SU-DHL-6 (cell line): ENCODE results near the gene CD200R1L.
"Not testable (repeated sequence)": the region's sequence is repeated elsewhere in the genome, so short reads cannot be mapped to it uniquely, and the experiment has no call there.

ENCODE experiments used
- H2AFZ ChIP-seq: fragments of 200-600 bp; sonication (generic); 2 replicates; pipeline ENCODE4 v1.6.1; 2014; ENCODE audit warnings: low read depth, mild to moderate bottlenecking, moderate library complexity, mixed read lengths, antibody characterized with exemption, low read length; ENCODE audit not compliant: severe bottlenecking
- H3F3A ChIP-seq: fragments of 200-600 bp; shearing (Covaris generic); 2 replicates; pipeline ENCODE4 v1.6.0; 2016; ENCODE audit warnings: antibody characterized with exemption, mild to moderate bottlenecking; ENCODE audit not compliant: insufficient read depth
- H3K27ac ChIP-seq: fragments of 200-600 bp; sonication (generic); 2 replicates; pipeline ENCODE4 v1.5.1; 2016; ENCODE audit warnings: low read depth, mild to moderate bottlenecking, low read length, moderate library complexity, mixed read lengths
- H3K27me3 ChIP-seq: fragments of 200-600 bp; sonication (generic), shearing (Covaris generic); 2 replicates; pipeline ENCODE4 v1.6.0; 2014; ENCODE audit warnings: mild to moderate bottlenecking, low read length
- H3K36me3 ChIP-seq: fragments of 200-600 bp; sonication (generic); 2 replicates; pipeline ENCODE4 v1.6.1; 2014; ENCODE audit warnings: mild to moderate bottlenecking, low read length, mixed read lengths
- H3K4me2 ChIP-seq: fragments of 300-600, 200-600 bp; shearing (Covaris generic), sonication (generic); 2 replicates; pipeline ENCODE4 v1.6.0; 2014; ENCODE audit warnings: low read length, low read depth, mild to moderate bottlenecking; ENCODE audit not compliant: poor library complexity, severe bottlenecking
- H3K4me3 ChIP-seq: fragments of 200-600 bp; sonication (generic); 2 replicates; pipeline ENCODE4 v1.5.1; 2014; ENCODE audit warnings: antibody characterized with exemption, low read length, mild to moderate bottlenecking, mixed read lengths; ENCODE audit not compliant: insufficient read depth, poor library complexity, severe bottlenecking
- H3K79me2 ChIP-seq: fragments of 200-600 bp; sonication (generic); 2 replicates; pipeline ENCODE4 v1.6.1; 2014; ENCODE audit warnings: mild to moderate bottlenecking, low read length, moderate library complexity; ENCODE audit not compliant: insufficient read depth
- H3K9ac ChIP-seq: fragments of 200-600 bp; sonication (generic); 2 replicates; pipeline ENCODE4 v1.7.0; 2014; ENCODE audit warnings: mild to moderate bottlenecking, low read length
- H3K9me2 ChIP-seq: fragments of 200-600 bp; sonication (generic); replicated peaks from 2 replicates; pipeline ENCODE4 v1.6.1; 2014; ENCODE audit warnings: low read length; ENCODE audit not compliant: insufficient read depth
- H3K9me3 ChIP-seq: fragments of 200-600 bp; sonication (generic); 2 replicates; pipeline ENCODE4 v1.6.1; 2014; ENCODE audit warnings: low read length, mixed read lengths; ENCODE audit not compliant: insufficient read depth
- H4K20me1 ChIP-seq: fragments of 200-600 bp; sonication (generic); 2 replicates; pipeline ENCODE4 v1.6.1; 2014; ENCODE audit warnings: low read depth, mild to moderate bottlenecking, antibody characterized with exemption, low read length, moderate library complexity, mixed read lengths
- EZH2phosphoT487 ChIP-seq: fragments of 200-600 bp; sonication (generic), shearing (Covaris generic); conservative IDR thresholded peaks from 2 replicates; pipeline ENCODE4 v1.6.1; 2018; ENCODE audit warnings: mild to moderate bottlenecking, antibody characterized with exemption, low read length, moderate library complexity, mixed read lengths
- TF ChIP-seq, protein P1 (sequence below): fragments of 200-600 bp; sonication (generic); IDR thresholded peaks from one replicate; pipeline ENCODE4 v1.5.1; 2017; ENCODE audit warnings: antibody characterized with exemption, mild to moderate bottlenecking, low read length, moderate library complexity; ENCODE audit not compliant: insufficient read depth, poor library complexity, severe bottlenecking

The CD200R1L gene

DNA sequence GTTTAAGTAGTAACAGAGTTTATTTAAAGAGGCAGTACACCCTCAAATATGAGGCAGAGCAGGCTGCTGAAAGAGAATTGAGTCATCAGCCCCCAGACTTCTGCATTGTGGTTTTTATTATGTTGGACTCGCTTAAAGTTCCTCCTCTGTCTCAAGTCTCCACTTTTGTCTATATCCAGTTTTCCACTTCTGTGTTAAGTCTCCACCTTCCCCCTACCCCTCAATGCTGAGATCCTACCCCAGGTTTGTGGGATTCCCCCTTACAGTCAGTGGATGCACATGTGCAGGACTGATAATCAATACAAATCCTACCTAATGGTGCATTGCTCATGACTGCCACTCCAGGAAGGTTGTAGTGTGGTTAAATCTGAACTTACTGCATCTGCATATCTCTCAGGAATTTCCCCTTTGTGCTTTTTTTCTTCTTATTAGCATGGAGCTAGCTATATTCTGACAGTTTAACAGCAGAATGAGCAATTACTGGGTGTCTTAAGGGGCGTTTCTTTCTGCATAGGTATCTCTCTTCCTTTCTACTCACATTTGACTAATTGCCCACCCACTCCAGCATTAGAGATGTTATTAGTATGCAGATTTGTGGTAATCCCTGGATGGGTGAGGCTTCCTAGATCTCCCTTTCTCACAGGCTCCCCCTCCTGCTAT, 11.9 kb upstream of the CD200R1L start:
- H4K20me1 ChIP-seq, result no peaks in the 10 kb centered on the region
- no peaks in the 10 kb centered on the region for H3K9me2 ChIP-seq
- H3K9me3 ChIP-seq, result no peaks in the 10 kb centered on the region
- H3K4me2 ChIP-seq, result peak overlapping the region; percentile 55
- TF ChIP-seq, protein P1, sequence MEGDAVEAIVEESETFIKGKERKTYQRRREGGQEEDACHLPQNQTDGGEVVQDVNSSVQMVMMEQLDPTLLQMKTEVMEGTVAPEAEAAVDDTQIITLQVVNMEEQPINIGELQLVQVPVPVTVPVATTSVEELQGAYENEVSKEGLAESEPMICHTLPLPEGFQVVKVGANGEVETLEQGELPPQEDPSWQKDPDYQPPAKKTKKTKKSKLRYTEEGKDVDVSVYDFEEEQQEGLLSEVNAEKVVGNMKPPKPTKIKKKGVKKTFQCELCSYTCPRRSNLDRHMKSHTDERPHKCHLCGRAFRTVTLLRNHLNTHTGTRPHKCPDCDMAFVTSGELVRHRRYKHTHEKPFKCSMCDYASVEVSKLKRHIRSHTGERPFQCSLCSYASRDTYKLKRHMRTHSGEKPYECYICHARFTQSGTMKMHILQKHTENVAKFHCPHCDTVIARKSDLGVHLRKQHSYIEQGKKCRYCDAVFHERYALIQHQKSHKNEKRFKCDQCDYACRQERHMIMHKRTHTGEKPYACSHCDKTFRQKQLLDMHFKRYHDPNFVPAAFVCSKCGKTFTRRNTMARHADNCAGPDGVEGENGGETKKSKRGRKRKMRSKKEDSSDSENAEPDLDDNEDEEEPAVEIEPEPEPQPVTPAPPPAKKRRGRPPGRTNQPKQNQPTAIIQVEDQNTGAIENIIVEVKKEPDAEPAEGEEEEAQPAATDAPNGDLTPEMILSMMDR, result no peak
- TF ChIP-seq EZH2phosphoT487, result no peak
- peak overlapping the region; percentile 14 for H3K4me3 ChIP-seq
- H3F3A ChIP-seq, result peaks cover 27% of the 10 kb centered on the region
- no peaks in the 10 kb centered on the region for H3K36me3 ChIP-seq
- no peaks in the 10 kb centered on the region for H3K79me2 ChIP-seq
- H3K9ac ChIP-seq, result peak overlapping the region; percentile 26
- no peaks in the 10 kb centered on the region for H3K27me3 ChIP-seq
- peak overlapping the region; percentile 75 for H2AFZ ChIP-seq
- peak overlapping the region; percentile 75 for H3K27ac ChIP-seq

DNA sequence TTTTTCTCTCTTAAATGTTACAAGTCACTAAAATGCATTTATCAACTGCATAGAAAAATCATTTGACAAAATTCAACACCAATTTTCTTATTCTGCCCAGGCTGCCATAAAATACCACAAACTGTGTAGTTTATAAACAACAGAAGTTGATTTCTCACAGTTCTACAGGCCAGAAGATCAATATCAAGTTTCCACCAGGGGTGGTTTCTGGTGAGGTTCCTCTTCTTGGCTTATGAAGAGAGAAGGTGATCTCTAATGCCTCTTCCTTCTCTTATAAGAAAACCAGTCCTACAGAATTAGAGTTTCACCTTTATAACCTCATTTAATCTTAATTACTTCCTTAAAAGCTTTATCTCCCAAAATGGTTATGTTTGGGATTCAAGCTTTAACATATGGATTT, 10.9 kb upstream of the CD200R1L start:
- no peaks in the 10 kb centered on the region for H3K9me2 ChIP-seq
- peak overlapping the region; percentile 75 for H2AFZ ChIP-seq
- TF ChIP-seq EZH2phosphoT487, result no peak
- H3K27me3 ChIP-seq, result no peaks in the 10 kb centered on the region
- H3K9me3 ChIP-seq, result no peaks in the 10 kb centered on the region
- no peaks in the 10 kb centered on the region for H4K20me1 ChIP-seq
- no peak overlapping the region for H3K4me3 ChIP-seq
- H3K36me3 ChIP-seq, result no peaks in the 10 kb centered on the region
- no peaks in the 10 kb centered on the region for H3K79me2 ChIP-seq
- peak overlapping the region; percentile 75 for H3K27ac ChIP-seq
- peak overlapping the region; percentile 55 for H3K4me2 ChIP-seq
- peaks cover 27% of the 10 kb centered on the region for H3F3A ChIP-seq
- peak overlapping the region; percentile 26 for H3K9ac ChIP-seq

- Histone ChIP-seq H3K4me3 (peak overlapping the region; percentile 10), H4K20me1 (no peaks in the 10 kb centered on the region), H2AFZ (no peak overlapping the region), H3K9ac (peak overlapping the region; percentile 22), H3K79me2 (no peaks in the 10 kb centered on the region), H3K27ac (peak overlapping the region; percentile 75), H3K9me2 (no peaks in the 10 kb centered on the region), H3K4me2 (peak overlapping the region; percentile 55), H3K36me3 (no peaks in the 10 kb centered on the region), H3K9me3 (peaks cover 5% of the 10 kb centered on the region; the same call in 1 of the 2 replicates), H3K27me3 (no peaks in the 10 kb centered on the region), H3F3A (peaks cover 27% of the 10 kb centered on the region)
- TF ChIP-seq EZH2phosphoT487, result no peak
- TF ChIP-seq, protein P1, result no peak
Measured at GRCh38 chr3:112856537-112856936, 9.9 kb upstream of the CD200R1L start.

DNA sequence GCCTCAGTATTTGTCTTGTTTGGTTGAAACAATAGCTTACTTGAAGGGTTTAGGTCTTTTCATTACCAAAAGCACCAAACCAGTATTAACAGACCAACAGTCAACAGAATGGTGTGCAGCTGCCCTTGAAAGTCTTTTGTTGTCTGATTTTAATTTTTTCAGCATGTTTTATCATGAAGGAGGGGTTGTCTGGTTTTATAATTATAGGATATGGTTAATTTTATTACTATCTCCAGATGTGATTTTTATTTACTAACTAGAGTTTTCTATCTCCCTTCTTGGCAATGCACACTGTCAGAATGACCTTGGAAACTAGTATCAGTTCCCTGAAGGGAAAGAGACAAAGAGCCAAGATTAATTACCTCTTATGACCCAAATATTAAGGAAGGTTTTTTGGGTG, 9.2 kb upstream of the CD200R1L start:
- Histone ChIP-seq H3K4me2 (no peak overlapping the region), H3K27me3 (no peaks in the 10 kb centered on the region), H2AFZ (no peak overlapping the region), H3K27ac (peak overlapping the region; percentile 75), H3K9me3 (peaks cover 11% of the 10 kb centered on the region; the same call in 1 of the 2 replicates), H3K36me3 (no peaks in the 10 kb centered on the region), H3K9me2 (no peaks in the 10 kb centered on the region), H4K20me1 (no peaks in the 10 kb centered on the region), H3K79me2 (no peaks in the 10 kb centered on the region), H3K4me3 (no peak overlapping the region), H3K9ac (no peak overlapping the region), H3F3A (peaks cover 27% of the 10 kb centered on the region)
- TF ChIP-seq, protein P1, result no peak
- TF ChIP-seq EZH2phosphoT487, result no peak

DNA sequence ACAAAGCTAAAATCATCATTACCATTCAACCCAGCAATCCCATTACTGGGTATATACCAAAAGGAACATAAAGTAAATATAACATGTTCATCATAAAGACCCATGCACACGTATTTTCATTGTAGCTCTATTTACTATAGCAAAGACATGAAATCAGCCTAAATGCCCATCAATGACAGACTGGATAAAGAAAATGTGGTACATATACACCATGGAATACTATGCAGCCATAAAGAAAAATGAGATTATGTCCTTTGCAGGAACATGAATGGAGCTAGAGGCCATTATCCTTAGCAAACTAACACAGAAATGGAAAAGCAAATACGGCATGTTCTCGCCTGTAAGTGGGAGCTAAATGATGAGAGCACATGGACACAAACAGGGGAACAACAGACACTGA, 8.4 kb upstream of the CD200R1L start:
- H3F3A ChIP-seq, result peaks cover 27% of the 10 kb centered on the region
- peaks cover 17% of the 10 kb centered on the region; the same call in 1 of the 2 replicates for H3K9me3 ChIP-seq
- not testable (repeated sequence) for H2AFZ ChIP-seq, H3K9ac ChIP-seq, H3K27me3 ChIP-seq, H3K79me2 ChIP-seq, H3K36me3 ChIP-seq, H4K20me1 ChIP-seq, H3K4me3 ChIP-seq, H3K27ac ChIP-seq, H3K4me2 ChIP-seq, H3K9me2 ChIP-seq
